ENCODE measurements around the gene TEK.

- no peak for TF ChIP-seq CTCF (IDR thresholded peaks at IDR 0.05)
- TF ChIP-seq POLR2A (IDR thresholded peaks at IDR 0.05), result no peak
- no peak for TF ChIP-seq EP300 (IDR thresholded peaks at IDR 0.05)
- no peak for TF ChIP-seq POLR2AphosphoS5 (IDR thresholded peaks at IDR 0.05)
These were observed 49.1 kb upstream of the TEK start for GRCh38 chr9:27059907-27060306.

Data from stomach (tissue), 4 donors.